HG03095 (cell line): Measurements from ENCODE around the gene PSMD12.
"Not testable (repeated sequence)": the region's sequence is repeated elsewhere in the genome, so short reads cannot be mapped to it uniquely, and the experiment has no call there.

ENCODE experiments used
- ATAC-seq: cut with Tn5 transposase; IDR thresholded peaks from one replicate; pipeline ENCODE4 v1.9.1; 2021; ENCODE audit warnings: moderate library complexity; ENCODE audit not compliant: unreplicated experiment

Gene PSMD12

GRCh38 chr17:67315865-67316264 lies 50.5 kb downstream of the PSMD12 start:
- no peak for ATAC-seq

GRCh38 chr17:67312265-67312664 lies 54.1 kb downstream of the PSMD12 start:
- no peak for ATAC-seq

GRCh38 chr17:67311575-67311974 lies 54.8 kb downstream of the PSMD12 start:
- ATAC-seq = no peak

GRCh38 chr17:67310406-67310805 lies 56.0 kb downstream of the PSMD12 start:
- no peak for ATAC-seq

- not testable (repeated sequence) for ATAC-seq
Measured at GRCh38 chr17:67305446-67306235, 60.7 kb downstream of the PSMD12 start.

- ATAC-seq = no peak
Measured at GRCh38 chr17:67297454-67297960, 68.9 kb downstream of the PSMD12 start.

GRCh38 chr17:67294451-67295199 lies 71.8 kb downstream of the PSMD12 start:
- no peak for ATAC-seq

GRCh38 chr17:67293251-67294203 lies 72.8 kb downstream of the PSMD12 start:
- ATAC-seq = peak; percentile 92

GRCh38 chr17:67290711-67291291 lies 75.6 kb downstream of the PSMD12 start:
- no peak for ATAC-seq

- no peak for ATAC-seq
Measured at GRCh38 chr17:67290244-67290643, 76.1 kb downstream of the PSMD12 start.

- ATAC-seq = no peak
Measured at GRCh38 chr17:67289181-67289876, 77.0 kb downstream of the PSMD12 start.
